HG03159 (cell line): ENCODE results near the gene DDB1.
"Not testable (repeated sequence)": the region's sequence is repeated elsewhere in the genome, so short reads cannot be mapped to it uniquely, and the experiment has no call there.

Source experiments
- ATAC-seq: cut with Tn5 transposase; IDR thresholded peaks from one replicate; pipeline ENCODE4 v1.9.1; 2021; ENCODE audit warnings: mild to moderate bottlenecking, moderate library complexity; ENCODE audit not compliant: unreplicated experiment

Gene DDB1

GRCh38 chr11:61273178-61274078 lies 59.5 kb downstream of the DDB1 start:
- ATAC-seq = no peak

GRCh38 chr11:61272731-61273130 lies 60.2 kb downstream of the DDB1 start:
- ATAC-seq = no peak

- no peak for ATAC-seq
Observed at GRCh38 chr11:61270354-61271076, 62.4 kb downstream of the DDB1 start.

- ATAC-seq = no peak
Observed at GRCh38 chr11:61268588-61269250, 64.2 kb downstream of the DDB1 start.

GRCh38 chr11:61267437-61267841 lies 65.5 kb downstream of the DDB1 start:
- no peak for ATAC-seq

- ATAC-seq = no peak
Observed at GRCh38 chr11:61266602-61267001, 66.3 kb downstream of the DDB1 start.

GRCh38 chr11:61265357-61265756 lies 67.5 kb downstream of the DDB1 start:
- no peak for ATAC-seq

GRCh38 chr11:61264795-61265194 lies 68.1 kb downstream of the DDB1 start:
- ATAC-seq = no peak

- ATAC-seq = no peak
Observed at GRCh38 chr11:61264371-61264770, 68.5 kb downstream of the DDB1 start.

- no peak for ATAC-seq
Observed at GRCh38 chr11:61259363-61259762, 73.5 kb downstream of the DDB1 start.

- ATAC-seq = no peak
Observed at GRCh38 chr11:61258546-61258945, 74.4 kb downstream of the DDB1 start.

- ATAC-seq = no peak
Observed at GRCh38 chr11:61256710-61257482, 76.0 kb downstream of the DDB1 start.

GRCh38 chr11:61254403-61255025 lies 78.4 kb downstream of the DDB1 start:
- peak; percentile 70 for ATAC-seq

GRCh38 chr11:61252332-61252731 lies 80.6 kb downstream of the DDB1 start:
- ATAC-seq = not testable (repeated sequence)

- not testable (repeated sequence) for ATAC-seq
Observed at GRCh38 chr11:61250796-61251765, 81.8 kb downstream of the DDB1 start.
